ENCODE data around the gene ESCO1. TPM values are rescaled to one million over a fixed set of nuclear protein-coding genes. Genes with fewer than 3 reads are reported as not detected.

ESCO1 gene
- total and polyA plus RNA-seq, 2 experiments from 2014 or later, result 50.4 to 56.8 TPM

- H3K4me1 ChIP-seq (ENCODE audit: insufficient read depth), result no peaks in the 10 kb centered on the region
- Mint-ChIP-seq H3K36me3 (ENCODE audit: low read depth) (peaks cover 40% of the 10 kb centered on the region; the same call in 2 of the 3 replicates), H3K27me3 (ENCODE audit: insufficient read depth, low read depth, poor library complexity) (no peaks in the 10 kb centered on the region), H3K4me1 (no peaks in the 10 kb centered on the region), H3K9me3 (no peaks in the 10 kb centered on the region), H3K4me3 (no peak overlapping the region), H3K27ac (no peak overlapping the region)
- H4K20me1 ChIP-seq (replicated peaks; ENCODE audit: insufficient read depth), result 0 out of 2 replicates have a peak, but pooled peaks cover 4% of the 10 kb centered on the region
- no peak overlapping the region for H2AFZ ChIP-seq
- no peaks in the 10 kb centered on the region for H3K9me2 ChIP-seq (ENCODE audit: insufficient read depth)
- no peak overlapping the region for H3K27ac ChIP-seq (ENCODE audit: low read depth)
- H3K79me2 ChIP-seq (replicated peaks; ENCODE audit: insufficient read depth), result no peaks in the 10 kb centered on the region; the same call in 1 of the 2 replicates
- no peak for ATAC-seq
- no peak overlapping the region for H3K4me2 ChIP-seq
- peaks cover 7% of the 10 kb centered on the region; the same call in 1 of the 2 replicates for H3K36me3 ChIP-seq (ENCODE audit: insufficient read depth)
- H3K4me3 ChIP-seq, result no peak overlapping the region
- no peaks in the 10 kb centered on the region for H3K27me3 ChIP-seq (ENCODE audit: insufficient read depth)
- TF ChIP-seq CREB1 (CRISPR knock-in tag; IDR thresholded peaks at IDR 0.05; ENCODE audit: low read depth) (no peak), ZNF114 (CRISPR knock-in tag; IDR thresholded peaks at IDR 0.05) (no peak), EZH2 (IDR thresholded peaks at IDR 0.05; ENCODE audit: low read depth, unreplicated experiment) (no peak), ETS1 (IDR thresholded peaks at IDR 0.05) (no peak), JUNB (IDR thresholded peaks at IDR 0.05; ENCODE audit: unreplicated experiment) (no peak), POLR2AphosphoS5 (IDR thresholded peaks at IDR 0.05; ENCODE audit: low read depth) (no peak), CTCF (conservative IDR thresholded peaks at IDR 0.05; ENCODE audit: low read depth in 2 of 2) (no peak), REST (IDR thresholded peaks at IDR 0.05; ENCODE audit: unreplicated experiment) (no peak), ZNF331 (CRISPR knock-in tag; IDR thresholded peaks at IDR 0.05; ENCODE audit: low read depth) (no peak)
- no peaks in the 10 kb centered on the region for H3F3A ChIP-seq (replicated peaks; ENCODE audit: low read depth)
- no peak for DNase-seq (ENCODE audit: low spot score)
Measured at GRCh38 chr18:21538230-21538629, 62.3 kb downstream of the ESCO1 start.

GRCh38 chr18:21534327-21534726 is 66.2 kb downstream of the ESCO1 start:
- H3K79me2 ChIP-seq (replicated peaks; ENCODE audit: insufficient read depth), result no peaks in the 10 kb centered on the region
- no peak overlapping the region for H2AFZ ChIP-seq
- DNase-seq (ENCODE audit: low spot score) (no peak), ATAC-seq (no peak)
- H3F3A ChIP-seq (replicated peaks; ENCODE audit: low read depth), result no peaks in the 10 kb centered on the region
- Mint-ChIP-seq H3K4me3 (no peak overlapping the region), H3K27ac (no peak overlapping the region), H3K4me1 (no peaks in the 10 kb centered on the region), H3K36me3 (ENCODE audit: low read depth) (peaks cover 57% of the 10 kb centered on the region; the same call in 2 of the 3 replicates), H3K9me3 (no peaks in the 10 kb centered on the region), H3K27me3 (ENCODE audit: insufficient read depth, low read depth, poor library complexity) (no peaks in the 10 kb centered on the region)
- no peak overlapping the region for H3K27ac ChIP-seq (ENCODE audit: low read depth)
- H4K20me1 ChIP-seq (replicated peaks; ENCODE audit: insufficient read depth), result peaks cover 4% of the 10 kb centered on the region; the same call in 1 of the 2 replicates
- H3K9me2 ChIP-seq (ENCODE audit: insufficient read depth), result no peaks in the 10 kb centered on the region
- peaks cover 23% of the 10 kb centered on the region for H3K36me3 ChIP-seq (ENCODE audit: insufficient read depth)
- H3K4me1 ChIP-seq (ENCODE audit: insufficient read depth), result no peaks in the 10 kb centered on the region
- no peak overlapping the region for H3K4me3 ChIP-seq
- H3K4me2 ChIP-seq, result no peak overlapping the region
- H3K27me3 ChIP-seq (ENCODE audit: insufficient read depth), result no peaks in the 10 kb centered on the region
- TF ChIP-seq ETS1 (IDR thresholded peaks at IDR 0.05), result no peak
- no peak for TF ChIP-seq REST (IDR thresholded peaks at IDR 0.05; ENCODE audit: unreplicated experiment)
- TF ChIP-seq ZNF331 (CRISPR knock-in tag; IDR thresholded peaks at IDR 0.05; ENCODE audit: low read depth), result no peak
- no peak for TF ChIP-seq EZH2phosphoT487 (IDR thresholded peaks at IDR 0.05; ENCODE audit: unreplicated experiment)
- no peak for TF ChIP-seq POLR2AphosphoS5 (IDR thresholded peaks at IDR 0.05; ENCODE audit: low read depth)
- TF ChIP-seq NANOG (IDR thresholded peaks at IDR 0.05; ENCODE audit: borderline replicate concordance), result no peak

Measured in GM23338 (cell line).